Endothelial cell of umbilical vein (primary cell): ENCODE data around the gene NKTR. TPM values are rescaled to one million over a fixed set of nuclear protein-coding genes. Genes with fewer than 3 reads are reported as not detected.

Source experiments
- BruUV-seq: library from RNA; stranded (reverse); fragments of 400-500 nt; replicated peaks from 2 replicates; lab custom pipeline; 2021; lab: Mats Ljungman, UMichigan
- CTCF ChIA-PET: fragments of 300-600, 350-600 bp; sonication (Branson Sonifier 250); formaldehyde crosslinking; loops from one replicate; lab custom pipeline; 2021; ENCODE audit warnings: antibody characterized with exemption, inconsistent platforms; lab: Charles Lee
- POLR2A ChIA-PET: fragments of 300-600, 350-600 bp; sonication (Branson Sonifier 250); formaldehyde crosslinking; loops from one replicate; lab custom pipeline; 2021; ENCODE audit warnings: antibody characterized with exemption, inconsistent platforms; lab: Charles Lee
- DNase-seq: peaks from one replicate; pipeline ENCODE4 v3.0.0-alpha.2; 2011; ENCODE audit warnings: low read depth, low spot score
- FAIRE-seq: peaks from 2 replicates; lab custom pipeline; 2011; peaks lifted over from hg19 to GRCh38; lab: Jason Lieb, UNC
- H2AFZ ChIP-seq: 2 replicates; pipeline ENCODE4 v1.6.0; 2012; ENCODE audit warnings: low read depth, low read length, control low read depth, inconsistent platforms
- H3K27ac ChIP-seq: 2 replicates; pipeline ENCODE4 v1.5.1; 2011; ENCODE audit warnings: low read depth, mild to moderate bottlenecking, control low read depth, low read length, moderate library complexity; ENCODE audit not compliant: insufficient read depth
- H3K27me3 ChIP-seq, 2 experiments: 2 replicates each; pipeline versions ENCODE4 v1.6.0 to v1.6.1; 2011; ENCODE audit warnings: low read length in 2 of 2, mixed read lengths in 1 of 2; ENCODE audit not compliant: control insufficient read depth in 2 of 2, insufficient read depth in 2 of 2
- H3K36me3 ChIP-seq, 2 experiments: 2 replicates in 1 of 2; 3 replicates in 1 of 2; pipeline ENCODE4 v1.5.1; 2011; ENCODE audit warnings: low read length in 2 of 2, mild to moderate bottlenecking in 1 of 2, moderate library complexity in 1 of 2; ENCODE audit not compliant: control insufficient read depth in 2 of 2, insufficient read depth in 2 of 2; ENCODE audit errors: extremely low read depth in 1 of 2
- H3K4me1 ChIP-seq: 3 replicates; pipeline ENCODE4 v1.5.1; 2011; ENCODE audit warnings: mild to moderate bottlenecking, low read length; ENCODE audit not compliant: control insufficient read depth, insufficient read depth; ENCODE audit errors: extremely low read depth
- H3K4me2 ChIP-seq: 2 replicates; pipeline ENCODE4 v1.6.1; 2011; ENCODE audit warnings: low read length, control low read depth, mixed read lengths; ENCODE audit not compliant: insufficient read depth
- H3K4me3 ChIP-seq, 3 experiments: fragments of 200-600 bp in 1 of 3; sonication (generic), shearing (Covaris generic) in 1 of 3; replicated peaks in 1 of 3; 2 replicates each; pipeline ENCODE4 v1.5.1; 2011 to 2016; ENCODE audit warnings: control low read depth in 3 of 3, low read length in 3 of 3, mild to moderate bottlenecking in 2 of 3, inconsistent platforms in 1 of 3, low read depth in 1 of 3, moderate library complexity in 1 of 3; ENCODE audit not compliant: insufficient read depth in 1 of 3
- H3K79me2 ChIP-seq: 2 replicates; pipeline ENCODE4 v1.6.0; 2012; ENCODE audit warnings: low read length, inconsistent platforms; ENCODE audit not compliant: control insufficient read depth, insufficient read depth
- H3K9ac ChIP-seq: replicated peaks from 2 replicates; pipeline ENCODE3; 2011; ENCODE audit warnings: low read length, control low read depth; ENCODE audit not compliant: insufficient read depth; ENCODE audit errors: extremely low read depth
- H3K9me1 ChIP-seq: replicated peaks from 3 replicates; pipeline ENCODE4 v1.6.0; 2011; ENCODE audit warnings: mild to moderate bottlenecking, low read length; ENCODE audit not compliant: control insufficient read depth, insufficient read depth; ENCODE audit errors: extremely low read depth
- H3K9me3 ChIP-seq: replicated peaks from 2 replicates; pipeline ENCODE4 v1.5.1; 2012; ENCODE audit warnings: low read length, inconsistent platforms; ENCODE audit not compliant: control insufficient read depth, insufficient read depth
- H4K20me1 ChIP-seq: replicated peaks from 2 replicates; pipeline ENCODE3; 2011; ENCODE audit warnings: mild to moderate bottlenecking, low read length; ENCODE audit not compliant: control insufficient read depth, insufficient read depth; ENCODE audit errors: extremely low read depth
- CTCF ChIP-seq, 2 donors: IDR thresholded peaks; 1 replicate in 1 of 2; 2 replicates in 1 of 2; pipeline ENCODE4 v1.5.1; 2011; ENCODE audit warnings: low read length in 2 of 2, mild to moderate bottlenecking in 2 of 2, moderate library complexity in 2 of 2, control low read depth in 1 of 2, inconsistent platforms in 1 of 2, low read depth in 1 of 2; ENCODE audit not compliant: insufficient read depth in 1 of 2; ENCODE audit errors: extremely low read depth in 1 of 2
- EZH2 ChIP-seq: IDR thresholded peaks from 2 replicates; pipeline ENCODE4 v1.6.1; 2012; ENCODE audit warnings: borderline replicate concordance, low read depth, mild to moderate bottlenecking, moderate library complexity, low read length, inconsistent platforms; ENCODE audit not compliant: severe bottlenecking
- FOS ChIP-seq: IDR thresholded peaks from 2 replicates; pipeline ENCODE4 v1.6.1; 2011; ENCODE audit warnings: mild to moderate bottlenecking, low read length, moderate library complexity, borderline replicate concordance; ENCODE audit not compliant: insufficient read depth
- GATA2 ChIP-seq: IDR thresholded peaks from 2 replicates; pipeline ENCODE4 v1.7.0; 2011; ENCODE audit warnings: low read depth, mild to moderate bottlenecking, moderate library complexity, mixed read lengths, low read length; ENCODE audit not compliant: insufficient read length, insufficient read depth
- JUN ChIP-seq: IDR thresholded peaks from 2 replicates; pipeline ENCODE4 v1.6.1; 2011; ENCODE audit warnings: borderline replicate concordance, low read depth; ENCODE audit not compliant: insufficient read length, insufficient read depth
- MAX ChIP-seq: IDR thresholded peaks from 2 replicates; pipeline ENCODE4 v1.6.1; 2011; ENCODE audit not compliant: insufficient read depth, insufficient read length
- MYC ChIP-seq: IDR thresholded peaks from one replicate; pipeline ENCODE4 v1.6.1; 2011; ENCODE audit warnings: mild to moderate bottlenecking, low read depth, low read length
- POLR2A ChIP-seq: IDR thresholded peaks from 2 replicates; pipeline ENCODE4 v1.6.1; 2012; ENCODE audit warnings: low read depth, mild to moderate bottlenecking, control low read depth, low read length
- POLR2AphosphoS5 ChIP-seq: IDR thresholded peaks from 2 replicates; pipeline ENCODE4 v1.6.1; 2012; ENCODE audit warnings: low read depth, mild to moderate bottlenecking, control low read depth, low read length, moderate library complexity; ENCODE audit not compliant: insufficient read depth
- dilution Hi-C: fragments of 300-500 bp; cut with MboI; formaldehyde crosslinking; loops from one replicate; pipeline ENCODE4 v1.15.0; 2019; ENCODE audit warnings: low sequenced_read_pairs; ENCODE audit not compliant: extremely low pct_ligation_motif_present
- intact Hi-C: fragments of 100-400 bp; cut with micrococcal nuclease; formaldehyde crosslinking; loops from one replicate; pipeline ENCODE4 v1.10.0; 2022
- polyA plus RNA-seq, 4 experiments: library from polyadenylated mRNA; depleted of rRNA in 3 of 4; stranded (reverse) in 3 of 4; unstranded in 1 of 4; fragments of >200 nt; gene quantifications; 2 replicates each; pipeline versions ENCODE4 v1.2.1 to v1.2.3, GENCODE V29; 2011 to 2012; ENCODE audit warnings: missing spikeins in 1 of 4
- total RNA-seq: library from RNA; stranded (reverse); gene quantifications from 2 replicates; pipeline ENCODE4 v1.2.3, GENCODE V29; 2021

The NKTR gene
- total and polyA plus RNA-seq, 2 donors (not counting 3 experiments of a cell fraction or from before 2014, with no cell fraction given) = 27.4 to 99.0 TPM

GRCh38 chr3:42664438-42664803 lies 63.9 kb downstream of the NKTR start:
- FAIRE-seq (no peak), DNase-seq (no peak)
- no peaks in the 10 kb centered on the region for H4K20me1 ChIP-seq
- TF ChIP-seq FOS (no peak), GATA2 (no peak), MYC (no peak), CTCF (IDR thresholded peaks at IDR 0.05; ENCODE audit: extremely low read depth in 1 of 2, insufficient read depth in 1 of 2, low read depth in 1 of 2, low read length in 2 of 2) (no peak), EZH2 (no peak), POLR2AphosphoS5 (no peak), POLR2A (no peak), MAX (no peak), JUN (no peak)
- peaks cover 0 to 2% of the 10 kb centered on the region in 2 experiments for H3K36me3 ChIP-seq
- H3K9me1 ChIP-seq = no peaks in the 10 kb centered on the region
- H3K4me3 ChIP-seq = no peak overlapping the region
- BruUV-seq = no TSS peak
- ChIA-PET CTCF (no interaction called here), POLR2A (no interaction called here)
- no peak overlapping the region for H3K4me2 ChIP-seq
- H3K27ac ChIP-seq = no peak overlapping the region
- H3K27me3 ChIP-seq = no peaks in the 10 kb centered on the region
- no peak overlapping the region for H2AFZ ChIP-seq
- no peaks in the 10 kb centered on the region for H3K9me3 ChIP-seq
- H3K79me2 ChIP-seq = no peaks in the 10 kb centered on the region
- H3K4me1 ChIP-seq = no peaks in the 10 kb centered on the region
- H3K9ac ChIP-seq = no peak overlapping the region
- intact Hi-C loops = no loop called here
- dilution Hi-C loops = no loop called here
